HuH-7.5 (cell line): Measurements from ENCODE around the gene WDR12.
"Not testable (repeated sequence)": the region's sequence is repeated elsewhere in the genome, so short reads cannot be mapped to it uniquely, and the experiment has no call there.

ENCODE experiments used
- DNase-seq: peaks from one replicate; pipeline ENCODE4 v3.0.0; 2011; ENCODE audit warnings: low spot score

Gene WDR12

GRCh38 chr2:202911512-202912341, at the start of gene WDR12, which contains the start of gene CARF:
Gene WDR12, minus strand, starts transcription at chr2:202911673. Its CDS starts 197 bp downstream, at chr2:202911476.
Gene CARF, plus strand, starts transcription at chr2:202912275. Its CDS starts 29,628 bp downstream, at chr2:202941903.
- peak; percentile 65 for DNase-seq

- no peak for DNase-seq
Measured at GRCh38 chr2:202960524-202960923, 49.1 kb upstream of the WDR12 start.

GRCh38 chr2:202950592-202950991, 39.1 kb upstream of the WDR12 start:
- DNase-seq = no peak

GRCh38 chr2:202949333-202949732, 37.9 kb upstream of the WDR12 start:
- not testable (repeated sequence) for DNase-seq

GRCh38 chr2:202945497-202945896, 34.0 kb upstream of the WDR12 start:
- no peak for DNase-seq

GRCh38 chr2:202944816-202945215, 33.3 kb upstream of the WDR12 start:
- no peak for DNase-seq

- DNase-seq = no peak
Measured at GRCh38 chr2:202944408-202944807, 32.9 kb upstream of the WDR12 start.

- DNase-seq = no peak
Measured at GRCh38 chr2:202941771-202942170, 30.3 kb upstream of the WDR12 start.

GRCh38 chr2:202938960-202939359, 27.5 kb upstream of the WDR12 start:
- no peak for DNase-seq

- no peak for DNase-seq
Measured at GRCh38 chr2:202934456-202934855, 23.0 kb upstream of the WDR12 start.

- no peak for DNase-seq
Measured at GRCh38 chr2:202933958-202934357, 22.5 kb upstream of the WDR12 start.

GRCh38 chr2:202933139-202933510, 21.7 kb upstream of the WDR12 start:
- no peak for DNase-seq

- no peak for DNase-seq
Measured at GRCh38 chr2:202932425-202933138, 21.1 kb upstream of the WDR12 start.

- DNase-seq = no peak
Measured at GRCh38 chr2:202918860-202919259, 7.4 kb upstream of the WDR12 start.

- DNase-seq = not testable (repeated sequence)
Measured at GRCh38 chr2:202912342-202913201, 1.1 kb upstream of the WDR12 start.

GRCh38 chr2:202911203-202911511, 316 bp downstream of the WDR12 start:
- no peak for DNase-seq

GRCh38 chr2:202910698-202911097, 775 bp downstream of the WDR12 start:
- DNase-seq = no peak

- DNase-seq = not testable (repeated sequence)
Measured at GRCh38 chr2:202910250-202910649, 1.2 kb downstream of the WDR12 start.

- DNase-seq = no peak
Measured at GRCh38 chr2:202909394-202910192, 1.9 kb downstream of the WDR12 start.

- DNase-seq = no peak
Measured at GRCh38 chr2:202908186-202908585, 3.3 kb downstream of the WDR12 start.

- not testable (repeated sequence) for DNase-seq
Measured at GRCh38 chr2:202905507-202905906, 6.0 kb downstream of the WDR12 start.

- DNase-seq = no peak
Measured at GRCh38 chr2:202885190-202885589, 26.3 kb downstream of the WDR12 start.
